ENCODE data around the gene C16orf54. TPM values are rescaled to one million over a fixed set of nuclear protein-coding genes. Genes with fewer than 3 reads are reported as not detected.
A peak's percentile ranks its signal among the peaks of the same experiment; 100 is the strongest.
"Not testable (repeated sequence)": the region's sequence is repeated elsewhere in the genome, so short reads cannot be mapped to it uniquely, and the experiment has no call there.

Gene C16orf54
- total and polyA plus RNA-seq, 2 donors (not counting 3 experiments of a cell fraction or from before 2014, with no cell fraction given), result not detected

- H3K36me3 ChIP-seq (ENCODE audit: control insufficient read depth in 2 of 2, extremely low read depth in 1 of 2, insufficient read depth in 2 of 2, low read length in 2 of 2), result no peaks in the 10 kb centered on the region
- peak overlapping the region; percentile 50 for H3K9ac ChIP-seq (replicated peaks; ENCODE audit: extremely low read depth, insufficient read depth, low read length)
- no peak overlapping the region for H3K4me2 ChIP-seq (ENCODE audit: insufficient read depth, low read length)
- CTCF ChIA-PET, result interaction anchor here (0.7 to 3.0 kb wide), 9 partner anchors 10 to 322 kb away, joined by 3 to 28 read pairs (median 3); partner anchors contain the start of gene PAGR1
- peak overlapping the region; percentile 69 for H2AFZ ChIP-seq (ENCODE audit: low read depth, low read length)
- FAIRE-seq (peak; percentile 88), DNase-seq (ENCODE audit: low read depth, low spot score) (peak; percentile 60)
- no peak overlapping the region for H3K4me3 ChIP-seq (replicated peaks in 1 of 3; ENCODE audit: insufficient read depth in 1 of 3, low read depth in 1 of 3, low read length in 3 of 3)
- peaks cover 0 to 3% of the 10 kb centered on the region in 2 experiments for H3K27me3 ChIP-seq (ENCODE audit: control insufficient read depth in 2 of 2, insufficient read depth in 2 of 2, low read length in 2 of 2)
- no peaks in the 10 kb centered on the region for H3K79me2 ChIP-seq (ENCODE audit: control insufficient read depth, insufficient read depth, low read length)
- TF ChIP-seq POLR2A (IDR thresholded peaks at IDR 0.05; ENCODE audit: low read depth, low read length), result no peak
- TF ChIP-seq FOS (IDR thresholded peaks at IDR 0.05; ENCODE audit: borderline replicate concordance, insufficient read depth, low read length), result no peak
- no peak for TF ChIP-seq GATA2 (IDR thresholded peaks at IDR 0.05; ENCODE audit: insufficient read depth, insufficient read length, low read depth, low read length)
- peak; percentile 41 to 53 for TF ChIP-seq CTCF (IDR thresholded peaks at IDR 0.05; ENCODE audit: extremely low read depth in 1 of 2, insufficient read depth in 1 of 2, low read depth in 1 of 2, low read length in 2 of 2)
- TF ChIP-seq JUN (IDR thresholded peaks at IDR 0.05; ENCODE audit: borderline replicate concordance, insufficient read depth, insufficient read length, low read depth), result no peak
- TF ChIP-seq MYC (IDR thresholded peaks at IDR 0.05; ENCODE audit: low read depth, low read length), result peak; percentile 16
- TF ChIP-seq POLR2AphosphoS5 (IDR thresholded peaks at IDR 0.05; ENCODE audit: insufficient read depth, low read depth, low read length), result no peak
- TF ChIP-seq EZH2 (IDR thresholded peaks at IDR 0.05; ENCODE audit: borderline replicate concordance, low read depth, low read length, severe bottlenecking), result no peak
- peak; percentile 94 for TF ChIP-seq MAX (IDR thresholded peaks at IDR 0.05; ENCODE audit: insufficient read depth, insufficient read length)
- H4K20me1 ChIP-seq (replicated peaks; ENCODE audit: control insufficient read depth, extremely low read depth, insufficient read depth, low read length), result no peaks in the 10 kb centered on the region
- intact Hi-C loops (cut with micrococcal nuclease) (no loop called here), dilution Hi-C loops (cut with MboI; ENCODE audit: extremely low pct_ligation_motif_present, low sequenced_read_pairs) (no loop called here)
- no peaks in the 10 kb centered on the region for H3K9me3 ChIP-seq (replicated peaks; ENCODE audit: control insufficient read depth, insufficient read depth, low read length)
- no peaks in the 10 kb centered on the region for H3K9me1 ChIP-seq (replicated peaks; ENCODE audit: control insufficient read depth, extremely low read depth, insufficient read depth, low read length)
- peak overlapping the region; percentile 40 for H3K27ac ChIP-seq (ENCODE audit: insufficient read depth, low read depth, low read length)
- H3K4me1 ChIP-seq (ENCODE audit: control insufficient read depth, extremely low read depth, insufficient read depth, low read length), result peaks cover 2% of the 10 kb centered on the region
- TSS peak; percentile 92 for BruUV-seq (replicated peaks)
- POLR2A ChIA-PET, result no interaction called here
These were observed 35.3 kb downstream of the C16orf54 start for GRCh38 chr16:29710227-29711219.

- POLR2A ChIA-PET, result not testable (repeated sequence)
These were observed 36.1 kb downstream of the C16orf54 start for GRCh38 chr16:29709657-29710056.

More at GRCh38 chr16:29709657-29710056, 36.1 kb downstream of the C16orf54 start:
- H3K4me3 ChIP-seq (replicated peaks in 1 of 3; ENCODE audit: insufficient read depth in 1 of 3, low read depth in 1 of 3, low read length in 3 of 3); H3K4me1 ChIP-seq (ENCODE audit: control insufficient read depth, extremely low read depth, insufficient read depth, low read length); H3K9me3 ChIP-seq (replicated peaks; ENCODE audit: control insufficient read depth, insufficient read depth, low read length); H3K36me3 ChIP-seq (ENCODE audit: control insufficient read depth in 2 of 2, extremely low read depth in 1 of 2, insufficient read depth in 2 of 2, low read length in 2 of 2); H3K27me3 ChIP-seq (ENCODE audit: control insufficient read depth in 2 of 2, insufficient read depth in 2 of 2, low read length in 2 of 2); intact Hi-C loops (cut with micrococcal nuclease); BruUV-seq (replicated peaks); H4K20me1 ChIP-seq (replicated peaks; ENCODE audit: control insufficient read depth, extremely low read depth, insufficient read depth, low read length); H3K4me2 ChIP-seq (ENCODE audit: insufficient read depth, low read length); H3K27ac ChIP-seq (ENCODE audit: insufficient read depth, low read depth, low read length); FAIRE-seq; H3K9me1 ChIP-seq (replicated peaks; ENCODE audit: control insufficient read depth, extremely low read depth, insufficient read depth, low read length); H3K79me2 ChIP-seq (ENCODE audit: control insufficient read depth, insufficient read depth, low read length); H3K9ac ChIP-seq (replicated peaks; ENCODE audit: extremely low read depth, insufficient read depth, low read length); dilution Hi-C loops (cut with MboI; ENCODE audit: extremely low pct_ligation_motif_present, low sequenced_read_pairs): not testable (repeated sequence)
- peak; percentile 26 for DNase-seq (ENCODE audit: low read depth, low spot score)
- CTCF ChIA-PET, result interaction anchor here (0.7 to 3.0 kb wide), 6 partner anchors 10 to 323 kb away, joined by 3 to 28 read pairs (median 3); partner anchors contain the start of gene PAGR1
- H2AFZ ChIP-seq (ENCODE audit: low read depth, low read length), result peak overlapping the region; percentile 18
